ENCODE measurements around the gene GFRA1.

GFRA1 gene

DNA sequence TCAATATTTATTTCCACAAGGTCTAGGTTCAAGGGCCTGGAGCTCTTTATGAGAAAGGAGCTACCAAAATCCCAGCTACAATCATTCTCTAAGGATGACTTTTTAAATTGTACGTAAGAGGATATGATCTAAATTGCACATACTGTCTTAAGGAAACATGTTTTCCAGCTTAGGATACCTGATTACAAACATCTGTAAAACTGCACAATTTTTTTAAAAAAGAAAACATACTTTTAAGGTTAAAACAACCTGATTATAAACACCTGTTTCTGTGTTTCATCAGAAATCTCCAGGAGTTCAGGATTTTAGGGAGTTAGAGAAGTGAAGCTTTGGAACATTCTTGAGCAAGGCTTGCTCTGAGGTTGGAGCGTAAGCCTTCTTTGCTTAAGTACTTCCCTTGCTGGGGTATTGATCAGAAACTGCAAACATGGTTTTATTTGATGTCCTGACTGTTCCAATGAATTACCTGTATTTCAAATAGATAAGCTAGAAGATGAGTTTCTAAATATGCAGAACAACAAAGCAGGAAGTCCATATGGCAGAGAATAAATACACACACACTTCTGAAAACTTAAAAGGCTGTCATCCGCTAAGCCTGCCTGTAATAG lies 248.6 kb downstream of the GFRA1 start:
- no peak for DNase-seq

DNA sequence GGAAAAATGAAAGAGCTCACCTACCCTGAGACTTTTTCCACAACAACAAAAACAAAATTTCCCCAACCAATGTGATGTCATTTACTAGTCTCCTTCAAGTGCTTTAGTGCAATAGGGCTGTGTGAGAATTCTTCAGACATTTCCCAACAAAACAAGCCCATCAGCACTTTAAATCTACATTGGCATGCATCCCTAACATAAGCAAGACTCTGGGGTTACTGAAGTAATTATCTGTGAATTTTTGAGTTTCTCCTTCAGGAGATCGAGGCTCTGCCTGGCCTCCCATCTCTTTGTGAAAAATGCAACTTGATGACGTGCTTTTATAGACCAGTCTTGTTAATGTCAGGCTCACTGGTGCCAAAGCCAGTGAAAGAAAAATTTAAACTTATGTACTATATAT lies 255.6 kb downstream of the GFRA1 start:
- no peak for DNase-seq

DNA sequence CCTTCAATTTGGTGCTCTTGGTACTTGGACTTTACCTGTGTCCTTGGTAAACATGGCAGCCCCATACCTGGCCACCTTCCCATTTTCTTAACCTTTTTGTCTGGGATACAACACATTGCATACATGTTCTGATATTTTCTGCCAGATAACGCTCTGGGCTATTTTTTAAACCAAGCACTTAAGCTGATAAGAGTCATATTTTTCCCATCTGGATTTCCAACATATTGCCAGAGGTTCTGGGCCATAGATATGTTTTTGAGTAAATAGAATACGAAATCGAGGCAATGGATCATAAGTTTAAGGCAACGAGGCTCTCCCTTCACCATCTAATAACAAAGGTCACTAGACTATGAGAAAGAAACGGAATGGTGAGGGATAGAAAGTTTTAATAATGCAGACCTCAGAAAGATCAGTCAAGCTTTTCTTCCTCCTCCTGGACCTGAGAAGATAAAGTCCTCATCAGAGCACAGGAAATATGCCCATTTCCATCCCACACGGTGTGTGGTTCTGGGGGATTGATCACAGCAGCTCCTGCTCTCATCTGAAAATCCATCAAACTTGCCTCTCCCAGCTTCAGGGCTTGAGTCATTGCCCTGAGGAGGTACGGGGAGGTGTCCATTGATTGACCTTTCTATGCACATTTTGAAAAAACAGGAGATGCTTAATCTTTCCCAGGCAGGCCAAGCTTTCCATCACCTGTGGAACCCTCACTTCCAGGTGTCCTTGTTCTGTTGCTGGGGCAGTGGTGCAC lies 257.2 kb downstream of the GFRA1 start:
- no peak for DNase-seq

DNA sequence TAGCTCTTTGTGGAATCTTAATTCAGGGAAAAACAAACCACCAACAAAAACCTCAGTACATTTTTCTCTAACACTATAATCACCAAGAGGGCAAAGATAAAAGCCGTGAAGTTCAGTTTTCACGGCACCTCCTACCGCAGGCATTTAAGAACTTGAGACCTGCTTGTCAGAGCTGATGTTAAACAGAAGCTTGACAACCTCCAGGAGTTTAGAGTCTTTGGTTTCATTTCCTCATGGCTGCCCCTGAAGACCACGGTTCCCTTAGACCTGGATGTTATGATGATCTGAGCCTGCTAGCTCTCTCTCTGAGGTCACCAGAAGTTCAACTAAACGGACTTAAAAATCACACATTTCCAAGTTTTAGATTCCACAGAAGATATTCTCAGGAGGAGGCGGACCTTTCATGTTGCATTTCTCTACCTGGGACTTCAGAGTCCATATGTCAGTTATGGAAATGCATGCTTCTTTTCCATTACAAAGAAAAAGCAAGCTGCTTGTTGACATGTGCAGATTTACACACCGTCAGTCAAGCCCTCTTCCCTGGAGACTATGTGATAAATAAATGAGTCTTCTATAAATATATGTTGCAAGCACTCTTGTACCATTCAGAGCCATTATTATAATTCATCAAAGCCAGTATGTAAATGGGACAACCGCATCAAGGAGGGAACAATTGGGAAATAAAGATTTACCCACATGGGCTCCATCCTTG lies 258.0 kb downstream of the GFRA1 start:
- DNase-seq: no peak

DNA sequence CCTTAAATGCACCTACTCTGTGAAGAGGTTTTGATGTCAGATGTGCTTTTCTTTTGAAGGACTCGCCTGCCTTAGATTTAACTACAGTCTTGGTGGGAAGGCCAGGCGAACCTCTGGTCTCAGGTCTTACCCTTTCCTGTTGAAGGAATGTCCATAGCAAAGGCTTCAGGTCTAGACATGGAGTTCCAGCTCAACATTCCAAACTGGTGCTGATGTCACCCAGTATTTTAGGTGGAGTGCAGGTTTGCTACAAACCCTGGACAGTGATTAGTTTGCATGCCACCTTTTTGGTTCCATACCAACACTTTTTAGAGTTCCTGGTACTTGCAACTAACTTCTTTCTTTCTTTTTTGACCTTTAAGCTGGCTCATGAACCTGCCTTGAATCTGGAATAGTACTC lies 258.7 kb downstream of the GFRA1 start:
- no peak for DNase-seq

DNA sequence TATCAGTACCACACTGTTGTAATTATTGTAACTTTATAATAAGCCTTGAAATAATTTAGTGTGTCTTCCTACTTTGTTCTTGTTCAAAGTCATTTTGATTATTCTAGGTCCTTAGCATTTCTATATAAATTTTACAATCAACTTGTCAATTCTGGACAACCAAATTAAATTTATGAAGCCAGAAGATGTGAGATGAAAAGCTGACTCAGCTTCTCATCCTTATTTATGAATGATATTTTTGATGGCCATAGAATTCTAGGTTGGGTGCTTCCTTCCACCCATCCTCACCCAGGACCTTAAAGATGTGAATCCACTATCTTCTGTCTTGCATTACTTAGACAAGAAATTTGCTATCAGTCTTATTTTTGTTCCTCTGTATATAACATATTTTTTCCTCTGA lies 261.1 kb downstream of the GFRA1 start:
- no peak for DNase-seq

DNA sequence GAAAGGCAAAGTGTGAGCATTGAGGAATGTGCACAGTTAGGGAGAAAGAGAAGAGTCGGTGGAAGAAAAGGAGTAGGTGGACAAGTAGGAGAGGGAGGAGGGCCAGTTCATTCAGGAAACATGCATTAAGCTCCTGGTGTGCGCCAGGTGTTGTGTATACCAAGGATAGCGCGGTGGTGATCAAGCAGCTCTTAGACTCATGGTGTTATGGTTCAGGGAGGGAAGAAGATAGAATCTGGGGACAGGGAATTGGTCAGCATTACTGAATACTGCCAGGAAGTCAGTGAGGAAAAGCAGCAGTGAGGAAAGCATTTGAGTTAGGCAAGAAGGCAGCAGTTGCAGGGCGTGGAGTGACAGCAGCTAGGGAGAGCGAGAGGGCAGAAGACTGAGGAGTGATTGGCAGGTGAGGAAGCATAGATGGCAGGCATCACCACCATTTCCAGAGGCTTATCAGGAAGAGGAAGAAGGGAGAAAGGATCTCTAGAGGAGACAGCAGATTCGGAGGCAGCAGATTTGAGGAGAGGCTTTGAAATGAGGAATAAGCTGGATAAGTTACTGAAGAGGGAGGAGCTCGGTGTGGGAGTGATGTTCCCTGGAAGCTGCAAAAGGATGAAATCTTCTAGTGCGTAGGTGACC lies 265.6 kb downstream of the GFRA1 start:
- DNase-seq: no peak
